Central memory CD4-positive, alpha-beta T cell (primary cell): ENCODE results near the gene BCAP31.
"Not testable (repeated sequence)": the region's sequence is repeated elsewhere in the genome, so short reads cannot be mapped to it uniquely, and the experiment has no call there.

Experiments
- DNase-seq: peaks from one replicate; pipeline ENCODE4 v3.0.0; 2022

Gene BCAP31

DNA sequence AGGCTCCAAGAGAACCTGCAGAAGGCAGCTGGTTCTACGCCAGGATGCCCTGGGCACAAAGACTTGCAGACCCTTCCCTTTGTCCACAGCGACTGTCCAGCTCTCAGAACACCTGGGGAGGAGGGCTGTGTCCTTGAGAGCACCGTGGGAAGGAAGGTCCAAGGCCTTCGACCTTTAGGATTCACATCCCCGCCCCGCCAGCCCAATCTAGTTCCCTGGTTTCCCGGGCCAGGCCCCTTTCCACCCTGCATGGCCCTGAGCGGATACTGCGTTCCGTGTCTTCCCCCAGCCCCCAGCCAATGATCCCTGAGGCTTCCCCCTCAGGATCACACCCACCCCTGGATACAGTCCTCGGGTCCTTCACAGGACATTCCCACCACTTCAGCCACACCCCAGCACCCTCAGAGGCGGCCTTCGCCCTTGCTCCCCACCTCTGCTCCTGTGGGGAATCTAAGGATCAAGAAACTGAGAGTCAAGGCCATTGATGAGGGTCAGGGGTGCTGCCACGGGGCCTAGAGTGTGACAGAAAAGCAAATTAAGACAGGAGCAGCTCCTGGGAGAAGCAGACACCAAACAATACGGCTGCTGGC lies 9.6 kb upstream of the BCAP31 start:
- DNase-seq, result no peak

DNA sequence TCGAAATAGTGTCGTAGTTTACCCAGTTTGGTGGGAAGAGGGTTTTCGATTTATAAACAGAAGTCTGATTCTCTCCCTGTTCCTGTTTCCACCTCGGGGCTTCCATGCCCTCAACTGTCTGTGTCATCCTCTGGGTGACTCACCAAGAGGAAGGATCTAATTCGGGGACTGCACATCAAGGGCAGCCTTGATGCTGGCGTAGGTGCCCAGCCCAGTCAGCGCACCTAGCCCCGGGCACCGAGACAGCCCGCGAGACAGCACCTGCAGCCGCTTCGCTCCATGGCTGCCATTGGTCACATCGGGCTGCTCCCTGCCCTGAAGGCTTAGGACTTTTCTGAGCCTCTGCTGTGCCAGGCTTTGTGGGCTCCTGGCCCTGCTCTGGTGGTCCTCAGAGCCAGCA lies 8.2 kb upstream of the BCAP31 start:
- DNase-seq, result no peak

DNA sequence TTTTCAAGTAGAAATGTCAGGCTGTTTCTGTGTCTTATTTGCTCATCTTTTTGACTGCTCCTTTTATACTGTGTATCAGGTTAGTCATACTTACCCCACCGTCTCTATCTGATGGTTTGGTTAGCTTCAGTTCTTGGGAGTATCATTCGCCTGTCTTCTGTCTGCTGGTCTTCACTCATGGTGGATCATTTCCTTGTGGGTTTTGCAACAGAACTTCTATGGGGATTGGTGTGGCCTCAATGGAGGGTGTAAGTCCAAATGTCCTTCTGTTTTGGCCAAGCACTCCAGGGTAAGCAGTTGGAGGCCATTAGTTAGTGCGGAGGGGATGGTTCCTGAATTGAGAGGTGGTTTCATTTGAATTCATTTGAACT lies 7.6 kb upstream of the BCAP31 start:
- no peak for DNase-seq

DNA sequence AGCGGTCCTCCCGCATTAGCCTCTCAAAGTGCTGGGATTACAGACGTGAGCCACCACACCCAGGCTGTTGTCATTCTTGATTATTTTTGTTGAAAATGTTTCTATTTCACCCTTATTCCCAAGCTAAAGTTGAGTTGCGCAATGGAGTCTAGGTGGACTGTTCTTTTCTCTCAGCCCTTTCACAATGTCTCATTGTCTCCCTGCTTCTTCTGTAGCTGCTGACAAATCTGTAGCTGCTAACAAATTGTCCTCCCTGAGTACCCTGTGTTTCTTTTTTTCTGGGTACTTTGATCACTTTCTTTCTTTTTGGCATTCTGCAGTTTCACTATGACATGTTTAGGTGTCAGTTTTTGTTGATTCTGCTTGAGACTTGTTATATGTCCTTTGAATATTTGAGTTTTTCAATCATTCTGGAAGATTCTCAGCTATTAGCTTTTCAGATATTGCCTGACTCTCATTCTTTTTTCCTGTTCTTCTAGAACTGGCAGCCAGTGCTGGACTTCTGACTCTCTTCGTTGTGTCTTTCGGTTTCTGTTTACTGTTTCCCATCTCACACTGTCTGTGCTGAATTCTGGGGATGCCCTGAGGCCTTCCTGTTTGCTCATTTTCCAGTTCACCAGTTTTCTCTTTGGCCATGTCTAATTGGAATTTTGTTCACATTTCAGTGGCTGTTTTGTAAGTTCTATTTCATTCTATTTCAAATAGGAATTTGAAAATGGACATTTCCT lies 7.1 kb upstream of the BCAP31 start:
- no peak for DNase-seq

DNA sequence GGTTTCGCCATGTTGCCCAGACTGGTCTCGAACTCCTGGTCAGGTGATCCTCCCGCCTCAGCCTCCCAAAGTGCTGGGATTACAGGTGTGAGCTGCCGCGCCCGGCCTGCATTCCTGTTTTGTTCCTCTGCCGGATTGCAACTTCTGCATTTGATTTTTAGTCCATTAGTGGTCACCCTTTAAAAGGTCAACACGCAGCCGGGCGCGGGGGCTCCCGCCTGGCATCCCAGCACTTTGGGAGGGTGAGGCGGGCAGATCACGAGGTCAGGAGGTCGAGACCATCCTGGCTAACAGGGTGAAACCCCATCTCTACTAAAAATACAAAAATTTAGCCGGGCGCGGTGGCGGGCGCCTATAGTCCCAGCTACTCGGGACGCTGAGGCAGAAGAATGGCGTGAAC lies 5.9 kb upstream of the BCAP31 start:
- not testable (repeated sequence) for DNase-seq

DNA sequence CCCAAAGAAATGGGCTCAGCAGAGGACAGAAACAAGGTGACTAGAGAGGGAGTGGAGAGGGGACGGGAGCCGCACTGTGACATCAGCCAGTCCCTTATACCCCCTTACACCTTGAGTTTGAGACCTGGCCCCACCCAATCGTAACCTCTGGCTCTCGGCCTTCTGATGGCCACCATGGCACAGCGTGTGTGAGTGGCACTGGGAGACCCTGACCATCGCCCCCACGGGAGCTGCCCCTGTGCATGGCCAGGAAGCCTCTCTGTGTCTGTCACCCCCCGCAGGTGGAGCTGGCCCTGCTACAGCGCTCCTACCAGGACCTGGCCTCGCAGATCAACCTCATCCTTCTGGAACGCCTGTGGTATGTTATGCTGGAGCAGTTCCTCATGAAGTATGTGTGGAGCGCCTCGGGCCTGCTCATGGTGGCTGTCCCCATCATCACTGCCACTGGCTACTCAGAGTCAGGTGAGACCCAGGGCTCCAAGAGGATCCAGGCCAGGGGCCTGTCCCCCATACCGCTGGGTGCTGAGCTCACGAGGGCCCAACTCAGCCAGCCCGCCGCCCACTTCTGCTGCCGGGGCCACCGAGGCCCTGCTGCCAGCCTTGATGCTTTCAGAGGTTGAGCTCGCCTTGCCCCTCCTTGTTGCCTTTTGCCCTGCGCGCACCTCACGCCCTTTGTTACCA lies 4.9 kb upstream of the BCAP31 start:
- no peak for DNase-seq

DNA sequence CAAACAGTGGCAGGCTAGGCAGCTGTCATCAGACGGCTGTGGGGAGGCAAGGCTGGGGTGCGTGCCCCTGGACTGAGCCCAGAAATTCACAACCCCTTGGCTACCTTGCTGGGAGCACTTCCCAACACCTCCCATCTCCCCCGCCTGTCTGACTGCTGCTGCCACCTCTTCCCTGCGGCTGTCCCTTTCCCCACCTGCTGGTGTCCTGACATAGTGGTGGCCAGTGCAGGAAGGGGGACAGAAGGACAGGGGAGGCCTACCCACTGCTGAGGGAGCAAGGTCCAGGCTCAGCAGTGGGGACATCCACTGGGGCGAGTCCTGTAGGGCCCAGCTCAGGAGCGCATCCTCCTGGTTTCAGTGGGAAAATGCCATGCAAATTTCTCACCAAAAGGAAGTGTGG lies 3.9 kb upstream of the BCAP31 start:
- no peak for DNase-seq

DNA sequence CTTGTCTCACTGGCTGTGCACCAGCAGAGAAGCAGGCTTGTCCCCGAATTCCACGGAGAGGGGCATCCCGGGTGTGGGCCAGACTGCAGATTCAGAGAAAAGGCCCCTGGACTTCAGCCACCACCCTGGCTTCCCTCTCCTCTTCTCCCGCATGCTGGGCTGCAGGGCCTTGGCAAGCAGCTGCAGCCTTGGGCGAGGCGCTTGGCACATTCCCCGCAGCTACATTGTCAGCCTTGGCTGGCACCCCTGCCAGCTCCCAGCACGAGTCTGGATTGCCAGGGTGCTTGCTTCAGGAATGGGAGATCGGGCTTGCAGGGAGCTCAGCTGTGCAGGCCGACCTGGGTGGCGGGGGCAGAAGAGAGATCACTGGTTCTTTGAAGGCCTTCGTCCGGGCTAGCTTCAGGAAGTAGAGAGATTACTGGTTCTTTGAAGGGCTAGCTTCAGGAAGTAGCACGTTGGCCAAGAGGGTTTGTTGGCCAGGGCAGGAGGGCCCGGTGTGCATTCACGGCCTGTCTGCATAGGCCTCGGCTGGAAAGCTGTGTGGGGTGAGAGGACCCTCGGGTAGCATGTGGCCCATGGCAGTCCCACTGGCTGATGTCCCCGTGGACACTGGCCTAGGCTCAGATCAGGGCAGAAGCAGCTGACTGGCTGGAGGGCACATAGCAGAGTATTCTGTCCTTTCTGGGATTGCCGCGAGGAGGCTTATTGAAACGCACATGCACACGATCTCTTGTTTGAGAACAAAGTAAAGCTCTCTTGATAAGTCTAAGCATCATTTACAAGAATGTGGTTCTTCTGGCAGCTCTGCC lies 3.1 kb upstream of the BCAP31 start:
- no peak for DNase-seq

DNA sequence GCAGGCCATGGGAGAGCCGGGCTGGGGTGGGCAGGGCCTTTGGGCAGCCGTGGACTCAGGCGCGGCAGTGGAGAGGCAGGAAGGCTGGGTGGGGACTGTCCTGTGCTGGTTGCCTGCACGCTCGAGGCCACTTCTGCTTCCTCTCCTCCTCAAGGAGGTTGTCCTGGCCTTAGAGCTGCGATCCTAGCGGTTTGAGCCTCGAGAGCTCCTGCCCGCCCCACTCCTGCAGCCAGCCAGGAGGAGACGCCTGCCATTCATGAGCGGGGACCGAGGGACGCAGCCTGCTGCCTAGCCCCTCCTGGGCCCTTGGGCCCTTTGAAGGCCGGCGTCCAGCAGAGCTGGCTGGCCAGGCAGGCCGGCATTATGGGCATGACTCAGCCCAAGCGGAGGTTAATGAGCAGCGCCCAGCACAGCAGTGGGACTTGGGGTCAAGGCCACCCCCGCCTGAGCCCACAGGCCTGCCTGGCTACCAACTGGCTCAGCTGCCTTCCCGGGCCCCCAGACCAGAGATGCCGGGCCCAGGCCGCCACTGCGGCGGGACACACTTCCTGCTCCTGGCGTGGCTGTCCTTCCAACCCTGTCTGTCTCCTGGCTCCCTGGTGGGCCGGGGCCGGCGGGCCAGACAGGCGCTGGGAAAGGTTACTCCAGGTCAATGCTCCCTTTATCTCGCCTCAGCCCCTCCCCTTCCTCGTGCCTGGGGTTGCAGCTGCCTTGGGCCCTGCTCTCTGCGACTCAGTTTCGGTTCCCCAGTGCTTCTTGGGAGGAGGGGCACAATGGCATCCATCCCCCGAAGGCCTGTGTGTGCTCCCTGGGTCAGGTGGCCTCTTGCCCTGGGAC lies 2.3 kb upstream of the BCAP31 start:
- DNase-seq, result peak; percentile 41

DNA sequence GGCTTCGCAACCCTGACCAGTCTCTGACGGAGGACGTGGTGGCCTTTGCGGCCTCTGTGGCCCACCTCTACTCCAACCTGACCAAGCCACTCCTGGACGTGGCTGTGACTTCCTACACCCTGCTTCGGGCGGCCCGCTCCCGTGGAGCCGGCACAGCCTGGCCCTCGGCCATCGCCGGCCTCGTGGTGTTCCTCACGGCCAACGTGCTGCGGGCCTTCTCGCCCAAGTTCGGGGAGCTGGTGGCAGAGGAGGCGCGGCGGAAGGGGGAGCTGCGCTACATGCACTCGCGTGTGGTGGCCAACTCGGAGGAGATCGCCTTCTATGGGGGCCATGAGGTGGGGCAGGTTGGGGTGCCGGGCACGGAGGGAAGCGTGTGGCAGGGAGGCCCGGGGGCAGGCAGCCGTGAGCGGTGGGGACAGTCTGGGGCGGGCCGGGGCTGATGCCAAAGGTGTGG lies 1.7 kb upstream of the BCAP31 start:
- no peak for DNase-seq

DNA sequence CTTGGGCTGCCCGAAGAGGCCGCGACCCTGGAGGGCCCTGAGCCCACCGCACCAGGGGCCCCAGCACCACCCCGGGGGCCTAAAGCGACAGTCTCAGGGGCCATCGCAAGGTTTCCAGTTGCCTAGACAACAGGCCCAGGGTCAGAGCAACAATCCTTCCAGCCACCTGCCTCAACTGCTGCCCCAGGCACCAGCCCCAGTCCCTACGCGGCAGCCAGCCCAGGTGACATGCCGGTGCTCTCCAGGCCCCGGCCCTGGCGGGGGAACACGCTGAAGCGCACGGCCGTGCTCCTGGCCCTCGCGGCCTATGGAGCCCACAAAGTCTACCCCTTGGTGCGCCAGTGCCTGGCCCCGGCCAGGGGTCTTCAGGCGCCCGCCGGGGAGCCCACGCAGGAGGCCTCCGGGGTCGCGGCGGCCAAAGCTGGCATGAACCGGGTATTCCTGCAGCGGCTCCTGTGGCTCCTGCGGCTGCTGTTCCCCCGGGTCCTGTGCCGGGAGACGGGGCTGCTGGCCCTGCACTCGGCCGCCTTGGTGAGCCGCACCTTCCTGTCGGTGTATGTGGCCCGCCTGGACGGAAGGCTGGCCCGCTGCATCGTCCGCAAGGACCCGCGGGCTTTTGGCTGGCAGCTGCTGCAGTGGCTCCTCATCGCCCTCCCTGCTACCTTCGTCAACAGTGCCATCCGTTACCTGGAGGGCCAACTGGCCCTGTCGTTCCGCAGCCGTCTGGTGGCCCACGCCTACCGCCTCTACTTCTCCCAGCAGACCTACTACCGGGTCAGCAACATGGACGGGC lies 1.0 kb upstream of the BCAP31 start:
- DNase-seq, result peak; percentile 24

DNA sequence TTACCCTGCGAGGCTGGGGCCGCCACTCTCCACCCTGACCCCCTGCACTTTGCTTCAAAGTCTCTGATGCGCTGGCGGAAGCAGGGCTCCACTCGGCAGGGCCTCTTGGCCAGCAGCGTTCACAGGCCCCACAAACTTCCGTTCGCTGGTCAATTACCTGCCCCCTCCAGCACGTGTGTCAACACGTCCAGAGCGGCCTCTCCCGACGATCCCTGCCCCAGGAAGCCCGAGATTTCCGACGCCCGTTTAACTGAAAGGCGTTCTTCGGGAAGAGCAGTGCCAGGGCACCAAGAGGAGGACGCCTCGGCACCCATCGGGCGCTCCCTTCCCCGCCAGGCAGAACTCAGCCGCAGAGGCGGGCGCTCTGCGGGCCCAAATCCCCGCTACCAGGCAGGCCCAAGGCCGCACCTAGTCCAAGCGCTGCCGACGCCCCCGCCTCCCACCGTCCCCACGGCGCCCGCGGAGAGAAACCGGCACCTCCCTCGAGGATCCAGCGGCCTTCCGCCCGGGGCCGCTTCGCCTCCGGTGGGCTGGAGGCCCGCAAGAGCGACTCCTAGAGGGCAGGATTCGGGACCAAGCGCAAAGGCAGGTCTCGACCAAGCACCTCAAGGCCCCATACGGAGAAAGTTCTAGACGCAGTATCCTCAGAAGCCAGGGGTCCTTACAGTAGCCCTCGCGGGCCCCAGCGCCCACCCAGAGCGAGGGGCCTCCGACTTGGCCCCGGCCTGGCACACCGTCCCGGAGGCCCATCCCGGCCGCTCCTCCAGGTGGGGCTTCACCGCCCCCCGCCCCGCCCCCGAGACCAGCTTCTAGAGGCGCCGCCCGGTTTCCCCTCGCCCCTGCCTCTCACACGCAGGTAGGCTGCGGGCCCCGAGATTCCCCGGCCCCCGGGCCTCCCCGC lies 586 bp downstream of the BCAP31 start:
- peak; percentile 54 for DNase-seq

DNA sequence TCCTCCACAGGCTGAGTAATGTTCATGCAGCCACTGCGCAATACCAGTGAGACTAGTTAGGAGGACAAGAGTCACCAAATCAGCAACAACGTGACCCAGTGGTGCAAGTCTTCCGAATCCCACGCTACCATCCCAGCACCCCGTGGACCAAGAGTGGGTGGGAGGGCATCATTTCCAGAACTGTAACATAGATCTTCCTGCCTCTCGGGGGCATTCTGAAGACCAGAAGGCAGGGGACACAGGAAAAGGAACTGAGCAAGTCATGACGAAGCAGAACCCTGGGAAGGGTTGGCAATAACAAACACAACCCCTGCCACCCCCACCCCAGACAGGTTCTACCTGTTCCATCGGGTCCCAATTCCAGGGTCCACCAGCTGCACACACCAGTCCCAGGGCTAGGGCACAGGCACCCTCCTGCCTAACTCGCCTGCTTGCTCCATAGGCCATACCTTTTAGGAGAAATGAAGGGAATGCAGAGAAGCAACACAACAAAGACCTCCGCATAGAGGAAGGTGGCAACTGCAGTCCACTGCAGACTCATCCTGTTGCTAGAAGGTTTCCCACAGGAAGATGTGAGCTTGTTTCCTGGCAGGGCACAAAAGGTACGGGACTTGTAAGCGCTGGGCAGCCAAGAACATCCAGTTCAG lies 1.4 kb downstream of the BCAP31 start:
- no peak for DNase-seq

DNA sequence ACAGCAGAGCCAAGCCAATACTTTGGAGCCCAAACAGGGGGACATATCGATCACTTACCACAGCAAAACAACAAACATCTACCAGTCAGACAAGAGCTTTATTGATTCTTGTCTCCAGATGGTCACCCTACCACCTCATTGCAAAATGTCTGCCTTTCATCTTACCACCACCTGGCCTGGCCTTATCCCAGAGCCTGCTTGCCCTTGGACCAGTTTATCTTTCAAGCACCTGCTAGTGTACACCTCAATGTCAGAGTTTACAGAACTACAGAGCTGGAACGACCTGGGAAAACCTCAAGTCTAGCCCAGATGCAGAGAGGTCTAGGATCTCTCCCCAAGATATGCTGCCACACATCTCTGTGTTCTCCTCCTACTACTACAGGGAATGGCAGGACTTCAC lies 4.5 kb downstream of the BCAP31 start:
- DNase-seq, result no peak

DNA sequence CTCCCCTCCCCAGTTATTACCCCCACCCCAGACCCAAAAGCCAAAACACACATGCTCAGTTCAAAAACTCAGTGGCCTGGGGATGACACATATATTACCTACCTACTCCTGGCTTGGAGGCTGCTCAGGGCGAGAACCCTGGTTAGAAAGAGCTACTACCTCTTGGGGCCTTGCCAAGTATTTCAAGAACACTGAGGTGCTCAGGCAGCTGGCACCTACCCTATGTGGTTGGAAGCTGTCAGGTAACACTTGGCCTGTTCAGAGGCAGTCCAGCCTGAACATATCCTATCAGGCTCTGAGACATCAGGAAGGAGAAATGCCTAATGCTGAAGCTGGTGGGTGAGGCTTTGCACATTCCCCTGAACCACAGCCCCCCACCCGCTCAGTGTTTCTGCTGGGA lies 4.9 kb downstream of the BCAP31 start:
- DNase-seq, result no peak

DNA sequence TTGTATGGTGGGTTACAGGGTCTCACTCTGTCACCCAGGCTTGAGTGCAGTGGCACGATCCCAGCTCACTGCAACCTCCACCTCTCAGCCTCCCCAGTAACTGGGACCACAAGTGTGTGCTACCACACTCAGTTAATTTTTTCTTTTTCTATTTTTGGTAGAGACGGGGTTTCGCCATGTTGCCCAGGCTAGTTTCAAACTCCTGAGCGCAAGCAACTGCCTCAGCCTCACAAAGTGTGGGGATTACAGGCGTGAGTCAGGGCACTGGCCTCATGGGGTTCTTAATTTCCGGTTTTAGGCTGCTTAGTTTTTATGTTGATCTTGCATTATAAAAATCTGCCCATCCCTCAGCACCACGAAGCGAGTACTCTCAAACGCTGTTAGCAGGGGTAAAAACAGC lies 6.7 kb downstream of the BCAP31 start:
- DNase-seq, result no peak

DNA sequence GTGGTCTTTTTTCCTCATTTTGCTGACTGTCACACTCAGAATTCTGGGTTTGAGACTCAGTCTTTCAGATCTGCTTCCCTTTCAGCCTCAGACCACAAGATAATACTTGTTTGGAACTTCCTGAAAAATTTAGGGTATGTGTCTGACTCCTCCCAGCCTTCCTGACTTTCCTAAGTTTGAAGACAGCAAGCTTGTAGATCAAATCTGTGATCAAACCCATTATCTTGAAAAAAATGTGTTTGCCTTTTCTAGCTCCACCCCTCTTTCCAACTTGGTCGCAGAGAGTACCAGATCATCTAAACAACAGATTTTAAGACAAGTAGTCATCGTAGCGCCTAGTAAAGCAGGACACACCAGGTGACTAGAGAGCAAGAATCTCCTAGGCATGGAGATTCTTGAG lies 9.9 kb downstream of the BCAP31 start:
- DNase-seq, result no peak

DNA sequence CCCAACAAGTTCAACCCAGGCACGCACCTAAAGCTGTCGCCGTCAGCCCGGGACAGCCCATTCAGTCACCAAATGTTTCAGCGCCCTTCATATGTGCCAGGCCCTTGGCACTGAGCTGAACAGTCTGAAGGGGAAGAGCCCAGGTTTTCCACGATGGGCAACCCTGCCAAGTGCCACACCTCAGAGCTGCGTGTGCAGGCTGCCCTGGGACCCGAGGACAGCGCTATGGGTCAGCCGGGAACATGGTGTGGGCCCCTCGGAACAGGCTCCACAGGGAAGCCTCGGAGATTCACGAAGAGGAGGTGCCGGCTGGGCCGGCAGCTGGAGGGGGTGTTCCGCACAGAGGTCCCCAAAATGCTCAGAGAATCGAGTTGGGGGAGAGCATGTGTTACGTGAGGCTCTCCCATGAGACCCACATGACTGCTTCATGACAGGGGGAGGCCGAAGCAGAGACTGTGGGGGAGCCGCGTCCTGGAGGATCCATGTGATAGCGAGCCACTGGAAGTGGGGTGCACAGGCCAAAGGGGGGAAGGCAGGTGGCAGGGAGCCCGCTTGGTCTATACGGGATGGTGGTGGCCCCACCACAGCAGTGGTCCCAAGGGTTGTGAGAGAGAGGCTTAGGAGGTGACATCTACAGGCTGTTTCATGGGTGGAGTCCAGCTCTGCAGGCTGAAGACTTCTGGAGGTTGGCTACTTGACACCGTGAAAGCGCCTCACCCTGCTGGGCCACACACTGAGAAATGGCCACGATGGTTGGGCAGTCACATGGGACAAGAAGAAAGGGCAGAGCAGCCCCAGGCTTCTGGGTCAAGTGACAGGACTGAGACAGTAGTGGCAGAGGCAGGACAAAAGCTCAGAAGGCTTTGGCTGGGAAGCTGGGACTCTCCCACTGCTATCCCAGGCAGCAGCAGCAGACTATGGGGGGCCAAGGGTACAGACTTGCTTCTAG lies 14.2 kb downstream of the BCAP31 start:
- DNase-seq, result no peak

DNA sequence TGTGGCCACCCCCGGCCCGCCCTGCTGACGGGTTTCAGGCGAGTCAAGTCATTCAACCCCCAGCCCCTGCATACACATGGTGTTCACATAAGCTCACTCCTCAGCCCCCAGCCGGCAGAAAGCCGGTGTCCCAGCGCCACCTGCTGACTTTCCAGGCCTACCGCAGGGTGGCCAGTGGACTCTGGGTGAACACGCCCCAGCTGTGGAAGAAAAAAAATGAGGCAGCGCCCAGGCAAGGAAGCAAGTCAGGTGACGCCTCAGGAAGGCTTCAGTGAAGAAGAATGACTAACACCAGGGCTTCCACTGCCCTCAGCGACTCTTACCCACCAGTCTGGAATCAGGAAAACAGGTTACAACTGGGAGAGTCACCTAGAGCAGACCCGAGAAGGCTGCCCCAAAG lies 15.8 kb downstream of the BCAP31 start:
- DNase-seq, result peak; percentile 27
